IMR-90 (cell line): ENCODE measurements around the gene MSI2. TPM values are rescaled to one million over a fixed set of nuclear protein-coding genes. Genes with fewer than 3 reads are reported as not detected.

ENCODE experiments used
- ATAC-seq: fragments of 200-7000 bp; cut with Tn5 transposase; 2 replicates; pipeline ENCODE4 v1.9.1; 2020; ENCODE audit warnings: low read depth, mild to moderate bottlenecking, moderate library complexity
- BruUV-seq: library from RNA; stranded (reverse); fragments of 400-500 nt; replicated peaks from 2 replicates; lab custom pipeline; 2021; lab: Mats Ljungman, UMichigan
- CTCF ChIA-PET: fragments of 300-600 bp; formaldehyde crosslinking; extraction: SDS; loops from one replicate; lab custom pipeline; 2021; ENCODE audit warnings: antibody characterized with exemption; lab: Yijun Ruan, JAX
- POLR2A ChIA-PET: fragments of 300-600 bp; sonication (Branson Sonifier 250); formaldehyde crosslinking; loops from one replicate; lab custom pipeline; 2022; ENCODE audit warnings: antibody characterized with exemption; ENCODE audit not compliant: unreplicated experiment; lab: Charles Lee
- DNase-seq: peaks from one replicate; pipeline ENCODE4 v3.0.0; 2013
- H2AFZ ChIP-seq: replicated peaks from 2 replicates; pipeline ENCODE3; 2013; ENCODE audit warnings: low read length, mild to moderate bottlenecking; ENCODE audit not compliant: poor library complexity
- H2AK5ac ChIP-seq: 2 replicates; pipeline ENCODE4 v1.6.1; 2013; ENCODE audit warnings: low read depth, low read length, inconsistent platforms
- H2AK9ac ChIP-seq: replicated peaks from 2 replicates; pipeline ENCODE3; 2013; ENCODE audit warnings: mild to moderate bottlenecking, low read depth, low read length, moderate library complexity; ENCODE audit not compliant: poor library complexity
- H2BK120ac ChIP-seq: 2 replicates; pipeline ENCODE4 v1.6.1; 2013; ENCODE audit warnings: low read depth, low read length, inconsistent platforms
- H2BK15ac ChIP-seq: 3 replicates; pipeline ENCODE4 v1.6.1; 2013; ENCODE audit warnings: low read depth, low read length, inconsistent platforms
- H2BK20ac ChIP-seq: 2 replicates; pipeline ENCODE4 v1.6.1; 2013; ENCODE audit warnings: low read depth, mild to moderate bottlenecking, inconsistent platforms, low read length, moderate library complexity
- H2BK5ac ChIP-seq: 2 replicates; pipeline ENCODE4 v1.6.1; 2013; ENCODE audit warnings: mild to moderate bottlenecking, low read depth, low read length, inconsistent platforms; ENCODE audit not compliant: poor library complexity, severe bottlenecking
- H3K14ac ChIP-seq: replicated peaks from 2 replicates; pipeline ENCODE4 v1.6.1; 2013; ENCODE audit warnings: low read depth, low read length, inconsistent platforms
- H3K18ac ChIP-seq: 2 replicates; pipeline ENCODE4 v1.6.1; 2013; ENCODE audit warnings: low read depth, low read length, control low read depth
- H3K23ac ChIP-seq: 2 replicates; pipeline ENCODE4 v1.6.1; 2013; ENCODE audit warnings: low read depth, low read length, inconsistent platforms
- H3K27ac ChIP-seq: 2 replicates; pipeline ENCODE4 v1.5.1; 2013; ENCODE audit warnings: mild to moderate bottlenecking, control low read depth, low read length; ENCODE audit not compliant: insufficient read depth
- H3K27me3 ChIP-seq: 2 replicates; pipeline ENCODE4 v1.6.1; 2013; ENCODE audit warnings: low read length; ENCODE audit not compliant: control insufficient read depth, insufficient read depth
- H3K36me3 ChIP-seq: 2 replicates; pipeline ENCODE4 v1.6.1; 2013; ENCODE audit warnings: low read length, mixed read lengths; ENCODE audit not compliant: control insufficient read depth, insufficient read depth
- H3K4ac ChIP-seq: 2 replicates; pipeline ENCODE4 v1.6.1; 2013; ENCODE audit warnings: low read depth, low read length, inconsistent platforms
- H3K4me1 ChIP-seq: 2 replicates; pipeline ENCODE4 v1.6.1; 2013; ENCODE audit warnings: low read length, mixed read lengths; ENCODE audit not compliant: control insufficient read depth, insufficient read depth
- H3K4me2 ChIP-seq: 2 replicates; pipeline ENCODE4 v1.6.1; 2013; ENCODE audit warnings: low read depth, mild to moderate bottlenecking, control low read depth, low read length, moderate library complexity
- H3K4me3 ChIP-seq: 2 replicates; pipeline ENCODE4 v1.5.1; 2013; ENCODE audit warnings: low read depth, mild to moderate bottlenecking, control low read depth, low read length, moderate library complexity; ENCODE audit not compliant: insufficient read depth
- H3K56ac ChIP-seq: 2 replicates; pipeline ENCODE4 v1.6.1; 2013; ENCODE audit warnings: low read length, inconsistent platforms; ENCODE audit not compliant: insufficient read depth; ENCODE audit errors: extremely low read depth
- H3K79me1 ChIP-seq, 2 experiments: 2 replicates each; pipeline ENCODE4 v1.6.1; 2013; ENCODE audit warnings: low read length in 2 of 2, inconsistent platforms in 1 of 2, low read depth in 1 of 2
- H3K9ac ChIP-seq: 2 replicates; pipeline ENCODE4 v1.6.1; 2013; ENCODE audit warnings: low read depth, low read length, control low read depth
- H3K9me1 ChIP-seq: 2 replicates; pipeline ENCODE4 v1.6.1; 2013; ENCODE audit warnings: low read length, inconsistent platforms; ENCODE audit not compliant: insufficient read depth
- H3K9me3 ChIP-seq: 2 replicates; pipeline ENCODE4 v1.6.1; 2013; ENCODE audit warnings: low read length; ENCODE audit not compliant: control insufficient read depth, insufficient read depth
- H4K20me1 ChIP-seq: 2 replicates; pipeline ENCODE4 v1.6.1; 2013; ENCODE audit warnings: low read length, inconsistent platforms; ENCODE audit not compliant: insufficient read depth
- H4K5ac ChIP-seq: 2 replicates; pipeline ENCODE4 v1.6.1; 2013; ENCODE audit warnings: mild to moderate bottlenecking, low read depth, low read length, control low read depth
- H4K8ac ChIP-seq, 2 experiments: 2 replicates each; pipeline ENCODE4 v1.6.1; 2013; ENCODE audit warnings: low read depth in 2 of 2, low read length in 2 of 2, control low read depth in 1 of 2, inconsistent platforms in 1 of 2
- H4K91ac ChIP-seq: 2 replicates; pipeline ENCODE4 v1.6.1; 2013; ENCODE audit warnings: low read depth, low read length, inconsistent platforms; ENCODE audit not compliant: insufficient read depth
- BHLHE40 ChIP-seq: fragments of 150-350 bp; IDR thresholded peaks from 2 replicates; pipeline ENCODE4 v1.6.1; 2016; ENCODE audit warnings: mild to moderate bottlenecking, low read depth, low read length
- NFE2L2 ChIP-seq: fragments of 150-350 bp; IDR thresholded peaks from 2 replicates; pipeline ENCODE4 v1.6.1; 2016; ENCODE audit warnings: low read depth, mild to moderate bottlenecking, low read length
- WGBS, 2 experiments: methylation state at CpG; one replicate each; pipeline versions ENCODE4 v1.1.5 to v1.1.7; 2013; ENCODE audit warnings: missing lambda C conversion rate in 2 of 2; ENCODE audit not compliant: insufficient read length in 1 of 2; ENCODE audit errors: extremely low coverage in 2 of 2; 5-methylcytosine and 5-hydroxymethylcytosine counted together
- dilution Hi-C: fragments of 300-500 bp; cut with HindIII; formaldehyde crosslinking; loops from one replicate; pipeline ENCODE4 v1.14.3; 2018; ENCODE audit warnings: low sequenced_read_pairs; ENCODE audit not compliant: unreplicated experiment
- in situ Hi-C: fragments of 300-500 bp; cut with MboI; formaldehyde crosslinking; loops from 3 replicates; pipeline ENCODE4 v1.14.3; 2019; ENCODE audit warnings: low sequenced_read_pairs, inconsistent platforms, mixed read lengths
- intact Hi-C: fragments of 100-400 bp; cut with micrococcal nuclease; formaldehyde crosslinking; loops from 2 replicates; pipeline ENCODE4 v1.10.0; 2022
- polyA plus RNA-seq, 3 experiments: library from polyadenylated mRNA; depleted of rRNA; stranded (reverse); fragments of >200 nt; gene quantifications; 2 replicates each; pipeline ENCODE4 v1.2.3, GENCODE V29; 2012; ENCODE audit warnings: low replicate concordance in 1 of 3
- total RNA-seq: library from RNA; depleted of rRNA; stranded (reverse); fragments of >200 nt; gene quantifications from 2 replicates; pipeline ENCODE4 v1.2.3, GENCODE V29; 2012
- TF ChIP-seq, protein P1 (sequence below): conservative IDR thresholded peaks from 2 replicates; pipeline ENCODE4 v1.5.1; 2012; ENCODE audit warnings: mild to moderate bottlenecking, low read depth, low read length, improper control_type of control experiment

The MSI2 gene
- total and polyA plus RNA-seq, 2 of the 4 experiments (the other 2 are of a cell fraction), result 13.0 to 16.0 TPM

DNA sequence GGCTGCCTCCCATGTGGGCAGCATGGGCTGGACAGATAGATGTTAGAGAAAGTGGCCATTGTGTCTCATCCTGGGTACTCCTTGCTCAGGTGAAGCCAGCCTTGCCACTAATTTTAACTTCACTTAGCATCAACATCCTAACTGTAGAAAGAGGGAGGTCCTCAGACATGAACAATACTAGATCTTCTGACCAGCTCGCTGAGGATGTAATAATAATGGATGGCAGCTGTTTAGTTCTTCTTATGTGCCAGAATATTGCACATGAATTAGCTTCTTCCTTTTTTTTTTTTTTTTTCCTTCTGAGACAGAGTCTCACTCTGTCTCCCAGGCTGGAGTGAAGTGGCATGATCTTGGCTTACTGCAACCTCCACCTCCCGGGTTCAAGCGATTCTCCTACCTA, 256.4 kb downstream of the MSI2 start:
- Histone ChIP-seq H2BK120ac (no peak overlapping the region), H3K18ac (no peak overlapping the region), H2BK5ac (no peak overlapping the region), H3K27ac (no peak overlapping the region), H3K79me1 (peaks cover 0 to 7% of the 10 kb centered on the region in 2 experiments; a peak in 2 of 4 replicates), H3K9ac (no peak overlapping the region), H4K5ac (no peak overlapping the region), H4K20me1 (no peaks in the 10 kb centered on the region), H3K9me3 (no peaks in the 10 kb centered on the region), H3K9me1 (peaks cover 6% of the 10 kb centered on the region; the same call in 1 of the 2 replicates), H2AK9ac (no peak overlapping the region), H4K91ac (no peak overlapping the region), H3K4ac (no peak overlapping the region), H4K8ac (no peak overlapping the region), H2BK20ac (no peak overlapping the region), H3K27me3 (no peaks in the 10 kb centered on the region), H2AK5ac (no peak overlapping the region), H3K4me2 (no peak overlapping the region), H3K4me1 (peaks cover 8% of the 10 kb centered on the region; the same call in 1 of the 2 replicates), H2BK15ac (no peak overlapping the region), H3K14ac (no peak overlapping the region), H3K36me3 (no peaks in the 10 kb centered on the region), H3K4me3 (no peak overlapping the region), H3K56ac (no peak overlapping the region), H3K23ac (no peak overlapping the region), H2AFZ (no peak overlapping the region)
- DNase-seq (no peak), ATAC-seq (no peak)
- ChIA-PET CTCF (no interaction called here), POLR2A (interaction anchor here (0.6 kb wide), 3 partner anchors 168 to 424 kb away, joined by 3 to 4 read pairs (median 4); no protein-coding TSS in a partner anchor)
- in situ Hi-C loops, result no loop called here
- TF ChIP-seq, protein P1, sequence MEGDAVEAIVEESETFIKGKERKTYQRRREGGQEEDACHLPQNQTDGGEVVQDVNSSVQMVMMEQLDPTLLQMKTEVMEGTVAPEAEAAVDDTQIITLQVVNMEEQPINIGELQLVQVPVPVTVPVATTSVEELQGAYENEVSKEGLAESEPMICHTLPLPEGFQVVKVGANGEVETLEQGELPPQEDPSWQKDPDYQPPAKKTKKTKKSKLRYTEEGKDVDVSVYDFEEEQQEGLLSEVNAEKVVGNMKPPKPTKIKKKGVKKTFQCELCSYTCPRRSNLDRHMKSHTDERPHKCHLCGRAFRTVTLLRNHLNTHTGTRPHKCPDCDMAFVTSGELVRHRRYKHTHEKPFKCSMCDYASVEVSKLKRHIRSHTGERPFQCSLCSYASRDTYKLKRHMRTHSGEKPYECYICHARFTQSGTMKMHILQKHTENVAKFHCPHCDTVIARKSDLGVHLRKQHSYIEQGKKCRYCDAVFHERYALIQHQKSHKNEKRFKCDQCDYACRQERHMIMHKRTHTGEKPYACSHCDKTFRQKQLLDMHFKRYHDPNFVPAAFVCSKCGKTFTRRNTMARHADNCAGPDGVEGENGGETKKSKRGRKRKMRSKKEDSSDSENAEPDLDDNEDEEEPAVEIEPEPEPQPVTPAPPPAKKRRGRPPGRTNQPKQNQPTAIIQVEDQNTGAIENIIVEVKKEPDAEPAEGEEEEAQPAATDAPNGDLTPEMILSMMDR, result no peak
- TF ChIP-seq NFE2L2 (no peak), BHLHE40 (no peak)
- no TSS peak for BruUV-seq
- no CpG with 5 or more reads among the region's 3 CpGs for WGBS, 2 experiments
- intact Hi-C loops, result no loop called here
- dilution Hi-C loops, result no loop called here
